Central memory CD4-positive, alpha-beta T cell (primary cell): ENCODE data around the gene KRT33B.

Experiments used
- DNase-seq: peaks from one replicate; pipeline ENCODE4 v3.0.0; 2022

KRT33B gene

DNA sequence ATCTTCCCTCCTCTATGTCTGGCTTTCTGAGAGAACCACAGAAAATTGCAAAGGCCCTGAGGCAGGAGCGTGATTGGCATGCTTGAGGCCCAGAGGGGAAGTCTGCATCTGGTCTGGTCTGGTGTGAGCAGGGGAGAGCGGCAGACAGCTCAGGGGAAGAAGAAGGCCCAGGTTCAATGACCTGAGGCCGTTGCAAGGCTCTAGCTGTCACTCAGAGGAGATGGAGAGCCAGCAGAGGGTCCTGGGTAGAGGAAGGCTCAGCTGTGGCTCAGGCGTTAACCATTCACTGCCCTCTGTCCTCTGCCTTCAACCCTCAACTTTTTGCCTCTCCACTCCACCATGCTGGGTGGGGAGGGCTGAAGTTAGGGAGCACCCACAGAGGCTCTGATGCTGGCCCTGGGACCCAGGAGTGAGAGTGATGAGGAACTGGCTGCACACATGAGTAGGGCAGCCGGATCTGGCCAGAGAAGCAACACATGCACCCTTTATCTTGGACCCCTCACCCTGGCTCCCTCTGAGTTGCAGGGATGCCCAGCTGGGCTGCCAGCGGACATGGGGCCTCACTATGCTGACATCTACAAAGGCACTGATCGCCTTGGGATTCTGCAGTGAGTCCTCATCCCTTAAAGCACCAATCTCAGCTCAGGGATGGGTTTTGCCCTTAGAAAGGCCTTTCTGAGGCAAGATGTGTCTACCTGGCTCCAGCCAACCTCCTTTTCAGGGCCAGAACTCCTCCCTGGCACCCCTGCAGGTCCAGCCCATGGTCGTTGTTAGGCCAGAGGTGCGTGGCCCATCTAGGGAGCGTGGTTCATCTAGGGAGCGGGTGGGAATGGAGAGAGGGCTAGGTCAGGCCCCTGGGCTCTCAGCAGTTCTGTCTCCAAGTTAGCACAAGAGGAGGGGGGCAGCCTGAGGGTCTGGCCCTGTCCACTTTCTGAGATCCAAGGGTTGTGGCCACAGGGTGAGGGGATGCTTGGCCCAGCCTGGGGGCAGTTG, 46.4 kb downstream of the KRT33B start:
- no peak for DNase-seq

DNA sequence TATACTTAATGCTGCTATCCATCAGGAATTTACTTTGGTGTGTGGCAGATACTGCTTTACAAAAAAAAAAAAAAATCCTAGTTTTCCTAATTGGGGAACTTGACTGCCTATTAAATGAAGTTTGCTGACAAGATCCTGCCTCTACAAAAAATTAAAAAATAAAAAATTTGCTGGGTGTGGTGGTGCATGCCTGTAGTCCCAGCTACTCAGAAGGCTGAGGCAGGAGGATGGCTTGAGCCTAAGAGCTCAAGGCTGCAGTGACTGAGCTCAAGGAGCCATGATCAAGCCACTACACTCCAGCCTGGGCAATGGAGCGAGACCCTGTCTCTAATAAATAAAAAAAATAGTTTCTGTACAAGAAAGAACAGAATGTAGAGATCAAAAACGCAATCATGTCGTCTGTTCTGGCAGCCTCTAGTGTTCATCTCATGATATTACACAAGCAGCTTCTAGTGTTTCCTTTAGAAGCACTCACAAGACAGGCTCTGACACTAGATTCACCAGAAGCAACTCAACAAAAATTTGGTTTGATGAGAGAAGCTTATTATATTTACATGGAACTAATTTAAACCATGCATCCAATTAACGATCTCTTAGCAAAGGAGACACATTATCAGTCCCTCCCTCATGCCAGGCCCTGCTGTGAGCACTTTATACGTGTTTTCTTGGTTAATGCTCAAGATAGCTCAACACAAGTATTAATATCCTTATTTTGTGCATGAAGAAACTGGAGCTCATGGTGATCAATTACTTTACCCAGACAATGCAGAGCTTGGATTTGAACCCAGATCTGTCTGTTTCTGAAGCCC, 47.3 kb downstream of the KRT33B start:
- DNase-seq: peak; percentile 47

DNA sequence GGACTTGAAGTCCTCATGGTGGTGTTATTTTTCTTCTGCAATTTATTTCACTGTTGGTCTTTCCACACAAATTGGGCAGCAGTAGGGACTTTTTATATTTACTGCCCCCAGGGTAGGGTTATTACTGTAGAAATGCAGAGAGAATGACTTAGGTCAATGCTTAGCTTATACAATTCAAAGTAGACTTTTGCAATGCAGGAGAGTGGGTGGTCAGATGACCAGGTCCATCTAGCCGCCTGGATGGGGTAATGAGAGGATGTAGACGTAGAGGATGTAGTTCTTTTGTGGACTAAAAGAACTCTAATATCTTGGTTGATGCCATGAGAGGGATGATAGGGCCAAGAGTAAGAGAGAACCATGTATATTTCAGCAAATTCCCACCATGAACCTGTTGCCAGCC, 51.4 kb downstream of the KRT33B start:
- DNase-seq: no peak

DNA sequence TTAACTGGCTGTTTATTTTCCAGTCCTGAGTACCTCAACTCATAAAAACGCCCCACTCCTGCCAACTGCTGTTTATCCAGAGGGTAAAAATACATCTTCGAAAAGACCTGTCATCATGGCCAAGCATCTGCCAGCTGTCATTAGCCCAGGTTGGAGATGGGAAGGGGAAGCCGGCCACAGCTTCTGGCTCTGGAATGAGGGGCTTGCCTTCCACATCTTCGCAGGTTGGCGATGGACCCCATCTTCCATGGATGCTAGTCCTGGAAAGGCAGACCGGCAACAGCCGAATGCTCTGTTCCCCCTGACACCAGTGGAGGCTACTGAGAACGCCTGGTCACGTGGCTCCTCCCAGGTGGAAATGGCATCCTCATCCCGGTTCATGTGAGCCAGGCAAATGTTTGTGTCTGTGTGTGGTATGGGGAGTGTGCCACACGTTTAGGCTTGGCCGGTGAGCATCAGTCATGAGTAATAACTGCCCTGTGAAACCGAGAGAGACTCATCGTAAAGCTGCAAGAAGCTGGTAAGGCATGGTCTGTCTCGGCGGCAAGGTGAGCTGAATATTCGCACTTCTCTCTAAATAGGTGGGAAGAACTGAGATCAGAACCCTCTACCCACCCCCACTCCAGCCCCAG, 53.7 kb downstream of the KRT33B start:
- DNase-seq: no peak

DNA sequence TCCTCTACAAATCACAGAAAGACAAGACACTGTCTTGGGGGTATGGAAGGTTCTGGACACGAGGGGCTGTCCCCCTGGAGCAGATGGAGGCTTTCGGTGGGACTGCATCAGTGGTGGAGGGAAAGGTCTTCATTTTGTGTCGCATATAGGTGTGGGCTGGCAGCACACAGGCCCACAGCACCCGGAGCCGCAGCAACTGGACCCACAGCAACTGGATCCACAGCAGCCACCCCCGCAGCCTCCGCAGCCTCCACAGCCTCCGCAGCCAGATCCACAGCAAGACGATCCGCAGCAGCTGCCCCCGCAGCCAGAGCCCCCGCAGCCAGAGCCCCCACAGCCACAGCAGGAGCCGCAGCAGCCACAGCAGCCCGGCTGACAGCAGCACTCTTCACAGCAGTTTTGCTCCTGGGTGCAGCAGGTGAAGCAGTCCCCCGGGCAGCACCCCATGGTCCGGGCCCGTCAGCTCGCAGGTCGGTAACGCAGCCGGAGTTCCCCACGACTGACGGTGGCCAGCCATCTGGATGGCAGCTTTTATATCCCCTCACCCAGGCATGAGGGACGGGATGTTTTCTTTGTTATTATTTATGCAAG, 54.3 kb downstream of the KRT33B start, which contains the start of gene KRTAP17-1:
Gene KRTAP17-1 (minus strand): TSS at position 507 of the 591 bp plus-strand sequence. CDS start 60 bp downstream, at position 447.
- no peak for DNase-seq
